ENCODE data around the gene NTNG2.

NTNG2 gene

DNA sequence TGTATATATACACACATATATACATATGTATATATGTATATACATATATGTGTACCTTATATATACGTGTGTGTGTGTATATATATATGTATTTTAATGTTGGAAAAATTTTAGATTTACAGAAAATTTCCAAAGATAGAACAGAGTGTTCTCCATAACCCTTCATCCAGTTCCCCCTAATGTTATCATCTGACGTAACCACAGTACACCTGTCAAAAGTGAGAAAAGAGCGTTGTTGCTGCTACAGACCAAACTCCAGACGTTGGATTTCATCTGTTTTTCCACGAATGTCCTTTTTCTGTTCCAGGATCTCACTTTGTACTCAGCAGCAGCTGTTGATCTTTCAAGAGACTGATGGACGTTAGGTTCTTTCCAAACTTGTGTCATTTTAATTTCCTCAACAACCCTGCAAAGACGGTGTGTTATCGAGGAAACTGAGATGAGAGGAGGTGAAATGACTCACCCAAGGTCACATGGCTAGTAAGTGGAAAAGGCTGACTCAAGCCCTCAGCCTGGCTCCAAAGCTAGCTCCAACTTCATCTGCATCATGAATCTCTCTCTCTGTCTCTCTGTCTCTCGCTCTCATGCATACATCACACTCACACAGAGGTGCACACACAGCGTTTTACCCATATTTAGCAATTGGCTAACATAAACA, 17.0 kb upstream of the NTNG2 start:
- H3K36me3 ChIP-seq (ENCODE audit: control insufficient read depth, insufficient read depth, low read length) = no peaks in the 10 kb centered on the region
- no peak overlapping the region for H3K27ac ChIP-seq (ENCODE audit: insufficient read depth, low read length, poor library complexity, severe bottlenecking)
- peaks cover 8% of the 10 kb centered on the region for H3K27me3 ChIP-seq (replicated peaks; ENCODE audit: control insufficient read depth, insufficient read depth, low read length, poor library complexity, severe bottlenecking)
- no peak overlapping the region for H3K4me3 ChIP-seq (ENCODE audit: insufficient read depth, low read depth, low read length, poor library complexity, severe bottlenecking)
- no peak for DNase-seq
- H3K4me1 ChIP-seq (ENCODE audit: control insufficient read depth, insufficient read depth, low read length, poor library complexity, severe bottlenecking) = peaks cover 3% of the 10 kb centered on the region
- H3K9me3 ChIP-seq (ENCODE audit: control insufficient read depth, low read length) = no peaks in the 10 kb centered on the region

DNA sequence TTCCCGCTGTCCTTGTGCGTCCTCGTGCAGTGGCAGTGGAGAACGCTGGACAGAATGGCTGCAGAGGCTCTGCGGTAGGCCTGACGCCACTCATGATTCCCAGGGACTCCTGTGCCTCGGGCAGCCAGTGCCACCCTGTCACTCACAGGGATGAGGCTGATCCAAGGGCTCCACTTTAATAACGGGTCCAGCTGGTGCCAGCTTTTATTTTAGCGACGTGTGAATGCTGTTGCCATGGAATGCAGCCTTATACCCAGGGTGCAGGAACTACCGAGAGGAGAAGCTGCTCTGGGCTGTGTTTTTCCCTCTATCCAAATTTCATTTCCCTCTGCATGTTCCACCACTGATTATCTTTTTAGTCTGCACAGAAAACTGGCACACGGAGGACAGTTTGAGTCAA, 15.8 kb upstream of the NTNG2 start:
- H3K27ac ChIP-seq (ENCODE audit: insufficient read depth, low read length, poor library complexity, severe bottlenecking) = no peak overlapping the region
- no peaks in the 10 kb centered on the region for H3K9me3 ChIP-seq (ENCODE audit: control insufficient read depth, low read length)
- H3K4me1 ChIP-seq (ENCODE audit: control insufficient read depth, insufficient read depth, low read length, poor library complexity, severe bottlenecking) = peaks cover 3% of the 10 kb centered on the region
- no peak for DNase-seq
- H3K36me3 ChIP-seq (ENCODE audit: control insufficient read depth, insufficient read depth, low read length) = no peaks in the 10 kb centered on the region
- H3K27me3 ChIP-seq (replicated peaks; ENCODE audit: control insufficient read depth, insufficient read depth, low read length, poor library complexity, severe bottlenecking) = peaks cover 4% of the 10 kb centered on the region
- no peak overlapping the region for H3K4me3 ChIP-seq (ENCODE audit: insufficient read depth, low read depth, low read length, poor library complexity, severe bottlenecking)

DNA sequence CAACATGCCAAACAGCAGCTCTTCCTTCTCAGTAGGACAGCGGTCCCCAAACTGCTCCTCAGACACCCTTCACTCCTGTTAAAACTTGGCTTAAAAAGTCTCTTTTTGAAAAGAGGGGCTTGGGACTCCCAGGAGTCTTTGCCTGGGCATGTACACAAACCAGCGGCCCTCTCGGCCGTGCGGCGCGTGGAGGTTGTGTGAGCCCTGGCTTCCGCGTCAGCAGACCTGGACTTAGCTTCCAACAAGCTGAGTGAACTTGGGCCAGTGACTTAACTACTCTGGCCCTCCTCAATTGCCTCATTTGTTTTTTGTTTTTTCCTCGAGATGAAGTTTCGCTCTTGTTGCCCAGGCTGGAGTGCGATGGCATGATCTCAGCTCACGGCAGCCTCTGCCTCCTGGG, 15.3 kb upstream of the NTNG2 start:
- H3K4me3 ChIP-seq (ENCODE audit: insufficient read depth, low read depth, low read length, poor library complexity, severe bottlenecking) = no peak overlapping the region
- no peak overlapping the region for H3K27ac ChIP-seq (ENCODE audit: insufficient read depth, low read length, poor library complexity, severe bottlenecking)
- peaks cover 4% of the 10 kb centered on the region for H3K27me3 ChIP-seq (replicated peaks; ENCODE audit: control insufficient read depth, insufficient read depth, low read length, poor library complexity, severe bottlenecking)
- H3K36me3 ChIP-seq (ENCODE audit: control insufficient read depth, insufficient read depth, low read length) = no peaks in the 10 kb centered on the region
- H3K9me3 ChIP-seq (ENCODE audit: control insufficient read depth, low read length) = no peaks in the 10 kb centered on the region
- DNase-seq = no peak
- no peaks in the 10 kb centered on the region for H3K4me1 ChIP-seq (ENCODE audit: control insufficient read depth, insufficient read depth, low read length, poor library complexity, severe bottlenecking)

DNA sequence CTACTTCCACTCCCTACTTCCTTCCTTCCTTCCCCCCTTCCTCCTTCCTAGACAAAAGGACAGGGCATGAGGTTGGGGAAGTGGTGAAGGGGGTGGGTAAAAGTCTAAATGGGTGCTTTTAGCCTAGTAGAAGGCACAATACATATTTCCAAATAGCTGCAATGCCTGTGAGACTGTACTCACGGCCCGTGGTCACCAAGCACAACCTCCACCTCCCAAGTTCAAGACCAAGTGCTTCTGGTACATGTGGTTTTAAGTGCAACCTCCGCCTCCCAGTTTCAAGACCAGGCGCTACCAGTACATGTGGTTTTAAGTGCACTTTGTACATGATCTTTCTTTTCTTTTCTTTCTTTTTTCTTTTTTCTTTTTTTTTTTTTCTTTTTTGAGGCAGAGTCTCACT, 14.5 kb upstream of the NTNG2 start:
- no peak for DNase-seq
- H3K36me3 ChIP-seq (ENCODE audit: control insufficient read depth, insufficient read depth, low read length) = no peaks in the 10 kb centered on the region
- no peaks in the 10 kb centered on the region for H3K4me1 ChIP-seq (ENCODE audit: control insufficient read depth, insufficient read depth, low read length, poor library complexity, severe bottlenecking)
- no peaks in the 10 kb centered on the region for H3K9me3 ChIP-seq (ENCODE audit: control insufficient read depth, low read length)
- no peak overlapping the region for H3K27ac ChIP-seq (ENCODE audit: insufficient read depth, low read length, poor library complexity, severe bottlenecking)
- peaks cover 4% of the 10 kb centered on the region for H3K27me3 ChIP-seq (replicated peaks; ENCODE audit: control insufficient read depth, insufficient read depth, low read length, poor library complexity, severe bottlenecking)
- H3K4me3 ChIP-seq (ENCODE audit: insufficient read depth, low read depth, low read length, poor library complexity, severe bottlenecking) = no peak overlapping the region

- Histone ChIP-seq H3K9me3 (ENCODE audit: control insufficient read depth, low read length) (no peaks in the 10 kb centered on the region), H3K4me1 (ENCODE audit: control insufficient read depth, insufficient read depth, low read length, poor library complexity, severe bottlenecking) (no peaks in the 10 kb centered on the region), H3K4me3 (ENCODE audit: insufficient read depth, low read depth, low read length, poor library complexity, severe bottlenecking) (no peak overlapping the region), H3K27me3 (replicated peaks; ENCODE audit: control insufficient read depth, insufficient read depth, low read length, poor library complexity, severe bottlenecking) (peaks cover 4% of the 10 kb centered on the region), H3K36me3 (ENCODE audit: control insufficient read depth, insufficient read depth, low read length) (no peaks in the 10 kb centered on the region), H3K27ac (ENCODE audit: insufficient read depth, low read length, poor library complexity, severe bottlenecking) (no peak overlapping the region)
- no peak for DNase-seq
Observed at GRCh38 chr9:132147839-132148238, 14.0 kb upstream of the NTNG2 start.

GRCh38 chr9:132150256-132150655, 11.6 kb upstream of the NTNG2 start:
- H3K4me1 ChIP-seq (ENCODE audit: control insufficient read depth, insufficient read depth, low read length, poor library complexity, severe bottlenecking) = no peaks in the 10 kb centered on the region
- H3K36me3 ChIP-seq (ENCODE audit: control insufficient read depth, insufficient read depth, low read length) = no peaks in the 10 kb centered on the region
- no peak for DNase-seq
- no peak overlapping the region for H3K4me3 ChIP-seq (ENCODE audit: insufficient read depth, low read depth, low read length, poor library complexity, severe bottlenecking)
- H3K27me3 ChIP-seq (replicated peaks; ENCODE audit: control insufficient read depth, insufficient read depth, low read length, poor library complexity, severe bottlenecking) = peaks cover 4% of the 10 kb centered on the region
- H3K27ac ChIP-seq (ENCODE audit: insufficient read depth, low read length, poor library complexity, severe bottlenecking) = no peak overlapping the region
- no peaks in the 10 kb centered on the region for H3K9me3 ChIP-seq (ENCODE audit: control insufficient read depth, low read length)

DNA sequence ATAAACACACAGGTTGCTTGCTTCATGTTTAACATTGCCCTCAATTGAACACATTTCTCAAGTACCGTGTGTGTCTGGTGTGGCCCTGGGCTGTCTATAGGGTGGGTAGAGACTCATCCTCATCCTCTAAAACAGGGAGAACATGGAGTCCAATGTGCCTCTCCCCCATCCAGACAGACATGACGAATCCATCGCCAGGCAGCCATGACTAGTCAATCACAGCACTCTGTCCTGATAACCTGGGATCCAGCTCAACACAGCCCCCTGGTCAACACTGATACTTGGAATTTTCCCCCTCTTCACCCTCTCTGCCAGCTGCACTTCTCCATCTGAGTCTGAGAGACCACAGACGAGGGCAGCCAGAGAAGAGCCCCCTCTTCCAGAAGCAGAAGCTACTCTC, 10.7 kb upstream of the NTNG2 start:
- Histone ChIP-seq H3K27ac (ENCODE audit: insufficient read depth, low read length, poor library complexity, severe bottlenecking) (no peak overlapping the region), H3K4me3 (ENCODE audit: insufficient read depth, low read depth, low read length, poor library complexity, severe bottlenecking) (no peak overlapping the region), H3K27me3 (replicated peaks; ENCODE audit: control insufficient read depth, insufficient read depth, low read length, poor library complexity, severe bottlenecking) (peaks cover 9% of the 10 kb centered on the region), H3K36me3 (ENCODE audit: control insufficient read depth, insufficient read depth, low read length) (no peaks in the 10 kb centered on the region), H3K4me1 (ENCODE audit: control insufficient read depth, insufficient read depth, low read length, poor library complexity, severe bottlenecking) (no peaks in the 10 kb centered on the region), H3K9me3 (ENCODE audit: control insufficient read depth, low read length) (no peaks in the 10 kb centered on the region)
- DNase-seq = no peak

- Histone ChIP-seq H3K27me3 (replicated peaks; ENCODE audit: control insufficient read depth, insufficient read depth, low read length, poor library complexity, severe bottlenecking) (peaks cover 9% of the 10 kb centered on the region), H3K27ac (ENCODE audit: insufficient read depth, low read length, poor library complexity, severe bottlenecking) (no peak overlapping the region), H3K4me3 (ENCODE audit: insufficient read depth, low read depth, low read length, poor library complexity, severe bottlenecking) (no peak overlapping the region)
Observed at GRCh38 chr9:132152231-132152630, 9.6 kb upstream of the NTNG2 start.

DNA sequence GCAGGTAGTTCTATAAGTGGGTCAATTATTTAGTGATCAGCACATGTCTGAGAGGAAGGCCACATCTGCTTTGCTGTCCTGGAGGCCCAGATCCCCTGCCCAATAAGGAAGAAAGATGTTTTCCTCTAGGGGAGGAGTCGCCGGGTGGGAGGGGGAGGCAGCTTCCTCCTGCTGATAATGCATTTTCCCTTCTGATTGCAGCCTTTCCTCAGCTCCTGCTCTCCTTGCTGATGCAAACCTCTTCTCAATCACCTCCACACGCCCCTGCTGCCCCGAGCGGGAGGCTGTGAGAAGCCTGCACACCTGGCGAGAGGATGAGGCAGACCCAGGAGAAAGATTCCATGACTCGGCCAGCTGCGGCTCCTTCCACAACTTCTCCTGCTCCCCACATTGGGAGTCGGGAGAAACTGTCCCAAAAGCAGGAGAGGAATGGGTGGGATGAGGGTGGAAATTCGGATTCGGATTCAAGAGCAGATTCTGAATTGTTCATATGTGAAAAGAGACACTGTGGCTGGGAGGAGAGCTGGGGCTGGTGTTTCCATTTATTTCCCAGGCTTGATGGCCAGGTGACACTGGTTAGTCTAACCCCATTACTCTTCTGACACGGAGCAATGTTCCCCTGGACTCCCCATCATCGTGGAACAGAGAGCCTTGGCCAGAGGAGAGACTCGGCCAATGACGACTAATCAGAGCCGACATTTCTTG, 6.8 kb upstream of the NTNG2 start:
- DNase-seq = no peak
- Histone ChIP-seq H3K27ac (ENCODE audit: insufficient read depth, low read length, poor library complexity, severe bottlenecking) (no peak overlapping the region), H3K9me3 (ENCODE audit: control insufficient read depth, low read length) (no peaks in the 10 kb centered on the region), H3K4me3 (ENCODE audit: insufficient read depth, low read depth, low read length, poor library complexity, severe bottlenecking) (no peak overlapping the region), H3K36me3 (ENCODE audit: control insufficient read depth, insufficient read depth, low read length) (no peaks in the 10 kb centered on the region), H3K27me3 (replicated peaks; ENCODE audit: control insufficient read depth, insufficient read depth, low read length, poor library complexity, severe bottlenecking) (peaks cover 5% of the 10 kb centered on the region), H3K4me1 (ENCODE audit: control insufficient read depth, insufficient read depth, low read length, poor library complexity, severe bottlenecking) (no peaks in the 10 kb centered on the region)

More at GRCh38 chr9:132152231-132152630, 9.6 kb upstream of the NTNG2 start:
- H3K4me1 ChIP-seq (ENCODE audit: control insufficient read depth, insufficient read depth, low read length, poor library complexity, severe bottlenecking) = no peaks in the 10 kb centered on the region
- DNase-seq = no peak
- H3K9me3 ChIP-seq (ENCODE audit: control insufficient read depth, low read length) = no peaks in the 10 kb centered on the region
- no peaks in the 10 kb centered on the region for H3K36me3 ChIP-seq (ENCODE audit: control insufficient read depth, insufficient read depth, low read length)

DNA sequence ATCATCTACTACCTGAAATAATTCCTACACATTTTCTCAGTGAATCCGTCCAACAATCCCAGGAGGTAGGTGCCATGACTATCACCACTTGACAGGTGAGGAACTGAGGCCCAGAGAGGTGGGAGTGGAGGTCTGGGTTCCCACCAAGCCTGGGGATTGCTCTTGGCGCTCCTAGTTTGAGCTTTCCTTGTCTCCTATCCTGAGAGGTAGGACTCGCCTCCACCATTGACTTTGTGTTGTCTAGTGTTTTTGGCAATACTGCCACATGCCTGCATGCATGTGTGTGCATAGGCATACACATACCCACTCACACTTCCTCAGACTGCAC, 6.3 kb upstream of the NTNG2 start:
- Histone ChIP-seq H3K27me3 (replicated peaks; ENCODE audit: control insufficient read depth, insufficient read depth, low read length, poor library complexity, severe bottlenecking) (peaks cover 5% of the 10 kb centered on the region), H3K4me3 (ENCODE audit: insufficient read depth, low read depth, low read length, poor library complexity, severe bottlenecking) (no peak overlapping the region)
- no peak for DNase-seq

More for the DNA sequence above, 6.3 kb upstream of the NTNG2 start:
- no peaks in the 10 kb centered on the region for H3K36me3 ChIP-seq (ENCODE audit: control insufficient read depth, insufficient read depth, low read length)
- H3K27ac ChIP-seq (ENCODE audit: insufficient read depth, low read length, poor library complexity, severe bottlenecking) = no peak overlapping the region
- H3K9me3 ChIP-seq (ENCODE audit: control insufficient read depth, low read length) = no peaks in the 10 kb centered on the region
- peaks cover under 1% of the 10 kb centered on the region for H3K4me1 ChIP-seq (ENCODE audit: control insufficient read depth, insufficient read depth, low read length, poor library complexity, severe bottlenecking)
